H1 (cell line): ENCODE measurements around the gene GLMN. TPM values are rescaled to one million over a fixed set of nuclear protein-coding genes. Genes with fewer than 3 reads are reported as not detected.

Experiments used
- EGR1 ChIP-seq: IDR thresholded peaks from 2 replicates; pipeline ENCODE4 v1.6.1; 2011; ENCODE audit warnings: low read depth, low read length, borderline replicate concordance
- KDM5A ChIP-seq: fragments of 200-600 bp; IDR thresholded peaks from 2 replicates; pipeline ENCODE4 v1.7.1; 2012; ENCODE audit warnings: mild to moderate bottlenecking, low read length, inconsistent platforms, mixed read lengths
- POU5F1 ChIP-seq: IDR thresholded peaks from 2 replicates; pipeline ENCODE4 v1.6.1; 2011; ENCODE audit warnings: low read depth, mild to moderate bottlenecking, low read length, moderate library complexity
- RNF2 ChIP-seq: fragments of 200-900, 300-1000 bp; sonication (generic); IDR thresholded peaks from 2 replicates; pipeline ENCODE4 v1.7.1; 2016; ENCODE audit warnings: borderline replicate concordance, low read depth, mild to moderate bottlenecking, antibody characterized with exemption, low read length; ENCODE audit not compliant: poor library complexity, severe bottlenecking; ENCODE audit errors: missing control alignments
- RXRA ChIP-seq: IDR thresholded peaks from 2 replicates; pipeline ENCODE4 v1.6.1; 2011; ENCODE audit warnings: low read depth, mild to moderate bottlenecking, low read length, moderate library complexity; ENCODE audit not compliant: insufficient read depth
- SIX5 ChIP-seq: IDR thresholded peaks from 2 replicates; pipeline ENCODE4 v1.6.1; 2011; ENCODE audit warnings: mild to moderate bottlenecking, low read depth, low read length
- SRF ChIP-seq: IDR thresholded peaks from 2 replicates; pipeline ENCODE4 v1.6.1; 2011; ENCODE audit warnings: mild to moderate bottlenecking, low read depth, low read length, moderate library complexity
- polyA plus RNA-seq, 7 experiments: library from polyadenylated mRNA; depleted of rRNA in 3 of 7; stranded (reverse) in 5 of 7; unstranded in 2 of 7; fragments of >200 nt in 5 of 7; fragments of 200-250 nt in 2 of 7; gene quantifications; 1 replicate in 5 of 7; 2 replicates in 1 of 7; 4 replicates in 1 of 7; pipeline versions ENCODE4 v1.2.1 to v1.2.3, GENCODE V29; 2011 to 2013; ENCODE audit warnings: missing spikeins in 2 of 7, mixed read lengths in 2 of 7
- total RNA-seq: library from RNA; stranded (reverse); fragmentation: NEBNext Ultra II Directional; extraction: Animal tissue kit (Norgen Biotek cat#: 25700); gene quantifications from 2 replicates; pipeline ENCODE4 v1.2.1, GENCODE V29; 2021

The GLMN gene
- total and polyA plus RNA-seq, 2 of the 8 experiments (the other 6 are each of a cell fraction or from before 2014, with no cell fraction given), result 5.7 to 25.0 TPM

DNA sequence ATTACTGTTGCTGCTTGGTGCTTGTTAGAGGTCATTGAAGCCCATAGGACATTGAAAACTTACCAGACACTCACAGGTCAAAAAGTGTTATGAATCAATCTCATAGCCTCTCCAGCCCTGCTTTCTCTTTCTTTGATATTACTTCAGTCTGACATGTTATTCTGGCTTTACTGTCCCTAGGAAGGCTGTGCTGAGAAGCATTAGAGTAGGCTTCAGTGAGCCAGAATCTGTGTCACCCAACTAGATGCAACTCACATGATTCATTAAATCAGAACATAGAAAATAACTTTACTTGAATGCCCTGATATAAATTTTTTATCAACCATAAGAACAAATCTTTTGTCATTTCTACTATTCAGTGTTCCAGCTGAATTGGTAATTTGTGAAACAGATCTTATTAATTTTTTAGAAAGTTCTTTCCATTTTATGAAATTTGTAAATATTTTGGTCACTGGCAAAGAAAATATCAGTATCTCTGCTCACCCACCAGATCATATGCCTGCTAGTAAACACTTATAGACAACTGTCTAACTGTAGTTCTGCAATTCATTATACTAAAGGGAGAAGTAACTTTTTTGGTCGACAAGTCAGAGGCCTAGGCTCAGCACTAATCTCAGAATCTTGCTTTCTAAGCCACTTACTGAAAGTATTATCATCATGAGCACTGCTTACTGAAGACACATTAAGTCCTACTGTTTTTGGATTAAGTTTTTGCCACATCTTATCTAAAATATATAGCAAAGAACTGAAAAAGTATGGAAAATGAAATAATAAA is 48.3 kb upstream of the GLMN start (continued):
- TF ChIP-seq RXRA, result no peak
- no peak for TF ChIP-seq SIX5
- TF ChIP-seq SRF, result no peak
- no peak for TF ChIP-seq RNF2
- TF ChIP-seq EGR1, result no peak
- TF ChIP-seq POU5F1, result no peak
- no peak for TF ChIP-seq KDM5A
